ENCODE results near the gene PHF21B. TPM values are rescaled to one million over a fixed set of nuclear protein-coding genes. Genes with fewer than 3 reads are reported as not detected.
"Not testable (repeated sequence)": the region's sequence is repeated elsewhere in the genome, so short reads cannot be mapped to it uniquely, and the experiment has no call there.

The PHF21B gene
- total and polyA plus RNA-seq, 4 donors: 3.3 to 12.7 (median 9.2) TPM

DNA sequence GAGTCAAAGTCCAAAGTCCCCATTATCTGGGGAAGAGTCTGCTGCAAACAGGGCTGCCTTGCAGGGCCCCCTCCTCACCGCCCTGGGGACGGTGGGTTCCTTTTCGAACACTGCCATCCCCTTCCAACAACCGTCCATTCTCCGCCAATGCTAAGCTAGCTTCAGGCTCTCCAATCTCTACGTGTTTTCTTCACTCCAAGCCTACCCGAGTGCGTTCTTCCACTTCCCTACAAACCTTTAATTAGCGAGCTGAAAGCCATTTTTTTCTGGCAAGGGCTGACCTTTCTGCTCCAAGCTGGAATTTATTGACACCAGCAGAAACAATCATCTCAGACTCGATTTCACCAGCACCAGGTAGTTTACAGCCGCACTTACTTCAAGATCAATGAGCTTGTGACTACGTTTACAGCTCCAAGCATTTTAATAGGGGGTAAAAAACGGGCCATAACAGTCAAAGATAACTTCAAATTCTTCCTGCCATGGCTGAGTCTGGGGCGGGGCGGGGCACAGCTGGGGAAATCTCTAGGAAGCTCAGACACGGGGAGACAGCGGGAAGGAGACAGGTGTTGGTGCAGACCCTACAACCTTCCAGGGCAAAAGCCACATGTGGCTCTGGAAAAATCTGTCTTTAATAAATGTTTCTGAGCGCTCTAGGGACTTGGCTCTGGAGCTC, 82.2 kb downstream of the PHF21B start:
- Histone ChIP-seq H3K36me3 (ENCODE audit: control insufficient read depth, insufficient read depth, low read length) (peaks cover 38% of the 10 kb centered on the region), H3K27ac (ENCODE audit: low read depth, low read length) (no peak overlapping the region), H3K9me3 (ENCODE audit: control insufficient read depth, insufficient read depth, low read length) (no peaks in the 10 kb centered on the region), H3K4me3 (ENCODE audit: low read depth, low read length) (no peak overlapping the region), H3K4me1 (ENCODE audit: control insufficient read depth, insufficient read depth, low read length) (peaks cover 36% of the 10 kb centered on the region), H3K27me3 (ENCODE audit: control insufficient read depth, insufficient read depth, low read length) (no peaks in the 10 kb centered on the region)
- 68% methylated on average over 15 of the region's 18 CpGs for WGBS (ENCODE audit: insufficient coverage)
- DNase-seq (ENCODE audit: low read depth in 4 of 6, low spot score in 6 of 6): peak in 1 of 6 donors; percentile 50

DNA sequence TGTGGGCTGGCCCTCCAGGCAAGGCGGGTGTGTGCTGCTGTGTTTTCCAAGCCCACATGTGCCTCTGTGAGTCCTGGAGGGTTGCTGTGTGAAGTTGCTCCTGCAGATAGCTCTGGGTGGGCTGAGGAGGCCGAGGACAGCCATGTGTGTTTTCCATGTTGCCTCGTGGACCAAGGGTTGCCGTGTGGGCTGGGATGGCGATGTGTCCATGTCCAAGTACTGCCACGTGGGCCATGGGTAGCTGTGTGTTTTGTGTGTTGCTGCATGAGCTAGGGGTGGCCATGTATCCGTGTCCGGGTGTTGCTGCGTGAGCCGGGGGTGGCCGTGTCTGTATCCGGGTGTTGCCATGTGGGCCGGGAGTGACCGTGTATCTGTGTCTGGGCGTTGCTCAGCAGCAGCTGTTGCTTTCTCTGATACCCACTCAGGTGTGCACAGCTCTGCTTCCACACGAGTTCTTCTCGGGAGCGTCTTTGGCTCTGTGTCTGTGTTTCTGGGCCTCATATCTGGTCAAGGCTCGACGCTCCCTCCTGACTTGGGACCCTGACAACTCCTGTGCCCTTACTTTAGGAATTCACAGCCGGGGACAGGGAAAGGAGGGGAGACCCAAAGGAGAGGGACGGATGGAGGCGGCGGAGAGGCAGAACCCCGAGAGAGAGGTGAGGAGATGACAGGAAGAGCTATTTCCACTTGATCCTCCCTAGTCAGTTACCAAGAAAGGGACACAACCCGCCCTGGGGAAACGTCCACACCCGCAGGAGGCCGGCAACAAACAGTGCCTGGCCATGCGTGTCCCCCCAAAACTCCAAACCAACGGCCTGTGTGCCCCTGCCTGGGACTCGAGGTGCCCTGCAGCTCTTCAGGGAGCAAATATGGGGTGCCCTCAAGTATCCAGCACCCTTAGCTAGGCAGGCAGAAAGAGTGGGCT, 83.1 kb downstream of the PHF21B start:
- 94% methylated on average over 27 of the region's 32 CpGs for WGBS (ENCODE audit: insufficient coverage)

DNA sequence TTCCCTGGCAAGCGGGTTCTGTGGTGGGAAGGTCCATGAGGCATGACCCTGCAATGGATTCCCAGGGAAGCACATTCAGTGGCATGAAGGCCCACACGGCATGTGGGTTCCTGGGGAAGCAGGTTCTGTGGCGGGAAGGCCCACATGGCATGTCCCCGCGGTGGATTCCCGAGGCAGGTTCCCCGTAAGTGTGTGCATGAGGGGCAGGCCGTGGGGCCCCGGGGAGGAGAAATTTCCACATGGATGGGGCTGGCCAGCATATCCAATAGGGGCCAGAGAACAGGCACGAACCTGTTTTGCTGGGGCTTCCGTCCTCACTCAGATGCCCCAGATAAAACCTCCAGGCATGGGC, 83.7 kb downstream of the PHF21B start:
- peaks cover 23% of the 10 kb centered on the region for H3K4me1 ChIP-seq (ENCODE audit: control insufficient read depth, insufficient read depth, low read length)
- H3K27ac ChIP-seq (ENCODE audit: low read depth, low read length): no peak overlapping the region
- no peak for DNase-seq (ENCODE audit: low read depth in 4 of 6, low spot score in 6 of 6)

More for the DNA sequence above, 83.1 kb downstream of the PHF21B start:
- Histone ChIP-seq H3K9me3 (ENCODE audit: control insufficient read depth, insufficient read depth, low read length) (no peaks in the 10 kb centered on the region), H3K4me1 (ENCODE audit: control insufficient read depth, insufficient read depth, low read length) (peaks cover 30% of the 10 kb centered on the region), H3K27me3 (ENCODE audit: control insufficient read depth, insufficient read depth, low read length) (no peaks in the 10 kb centered on the region), H3K27ac (ENCODE audit: low read depth, low read length) (no peak overlapping the region), H3K4me3 (ENCODE audit: low read depth, low read length) (no peak overlapping the region), H3K36me3 (ENCODE audit: control insufficient read depth, insufficient read depth, low read length) (peaks cover 32% of the 10 kb centered on the region)
- DNase-seq (ENCODE audit: low read depth in 4 of 6, low spot score in 6 of 6): no peak

DNA sequence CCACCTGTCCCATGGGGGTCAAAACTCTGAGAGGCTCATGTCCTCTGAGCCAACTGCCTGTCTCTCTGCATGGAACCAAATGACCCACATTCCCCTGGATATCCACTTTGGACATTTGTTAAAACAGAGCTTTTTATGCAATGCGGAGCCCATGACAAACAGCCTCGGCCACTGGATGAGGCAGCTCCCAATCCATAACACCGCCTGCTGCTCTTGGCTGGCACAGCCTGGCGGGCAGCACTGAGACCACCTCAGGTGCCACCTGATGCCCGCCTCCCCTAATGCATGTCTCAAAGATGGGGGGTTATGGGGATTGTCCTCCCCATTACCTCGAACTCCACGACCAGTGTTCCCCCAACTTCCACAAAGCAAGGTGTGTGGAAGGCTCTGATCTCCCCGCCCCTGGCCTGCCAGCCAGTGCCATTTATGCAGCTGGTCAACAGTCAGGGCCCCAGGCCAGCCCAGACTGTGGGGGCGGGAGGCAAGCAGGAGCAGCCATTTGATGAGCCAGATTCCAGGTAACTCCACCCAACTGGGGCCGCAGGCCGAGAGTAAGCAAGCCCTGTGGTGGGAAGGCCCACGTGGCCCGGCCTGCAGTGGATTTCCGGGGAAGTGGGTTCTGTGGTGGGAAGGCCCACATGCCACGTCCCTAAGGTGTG, 84.2 kb downstream of the PHF21B start:
- H3K9me3 ChIP-seq (ENCODE audit: control insufficient read depth, insufficient read depth, low read length): no peaks in the 10 kb centered on the region
- no peak for DNase-seq (ENCODE audit: low read depth in 4 of 6, low spot score in 6 of 6)
- H3K4me1 ChIP-seq (ENCODE audit: control insufficient read depth, insufficient read depth, low read length): peaks cover 18% of the 10 kb centered on the region
- H3K36me3 ChIP-seq (ENCODE audit: control insufficient read depth, insufficient read depth, low read length): peaks cover 32% of the 10 kb centered on the region
- WGBS (ENCODE audit: insufficient coverage): 98% methylated on average over 14 of the region's 15 CpGs
- H3K27ac ChIP-seq (ENCODE audit: low read depth, low read length): no peak overlapping the region
- no peak overlapping the region for H3K4me3 ChIP-seq (ENCODE audit: low read depth, low read length)
- no peaks in the 10 kb centered on the region for H3K27me3 ChIP-seq (ENCODE audit: control insufficient read depth, insufficient read depth, low read length)

More for the DNA sequence above, 83.7 kb downstream of the PHF21B start:
- Histone ChIP-seq H3K4me3 (ENCODE audit: low read depth, low read length) (no peak overlapping the region), H3K27me3 (ENCODE audit: control insufficient read depth, insufficient read depth, low read length) (no peaks in the 10 kb centered on the region), H3K9me3 (ENCODE audit: control insufficient read depth, insufficient read depth, low read length) (no peaks in the 10 kb centered on the region), H3K36me3 (ENCODE audit: control insufficient read depth, insufficient read depth, low read length) (peaks cover 32% of the 10 kb centered on the region)
- WGBS (ENCODE audit: insufficient coverage): 95% methylated on average over 11 of the region's 11 CpGs

DNA sequence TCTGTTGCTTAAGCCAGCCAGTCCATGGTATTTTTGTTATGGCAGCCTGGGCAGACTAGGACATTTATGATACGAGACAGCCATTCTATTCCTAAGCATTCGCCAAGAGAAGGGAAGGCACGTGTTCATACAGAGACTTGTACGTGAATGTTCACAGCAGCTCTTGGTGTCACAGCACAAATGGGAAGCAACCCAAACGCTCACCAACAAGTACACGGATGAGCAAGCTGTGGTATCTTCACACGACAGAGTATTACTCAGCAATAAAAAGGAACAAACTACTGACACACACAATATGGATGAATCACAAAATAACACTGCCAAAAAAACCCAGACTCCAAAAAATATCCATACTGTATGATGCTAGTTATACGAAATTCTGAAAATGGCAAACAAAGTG, 85.1 kb downstream of the PHF21B start:
- WGBS (ENCODE audit: insufficient coverage): 100% methylated on average over 6 of the region's 8 CpGs
- Histone ChIP-seq H3K4me3 (ENCODE audit: low read depth, low read length) (no peak overlapping the region), H3K9me3 (ENCODE audit: control insufficient read depth, insufficient read depth, low read length) (no peaks in the 10 kb centered on the region), H3K27me3 (ENCODE audit: control insufficient read depth, insufficient read depth, low read length) (no peaks in the 10 kb centered on the region), H3K27ac (ENCODE audit: low read depth, low read length) (no peak overlapping the region), H3K4me1 (ENCODE audit: control insufficient read depth, insufficient read depth, low read length) (peaks cover 10% of the 10 kb centered on the region), H3K36me3 (ENCODE audit: control insufficient read depth, insufficient read depth, low read length) (peaks cover 33% of the 10 kb centered on the region)
- DNase-seq (ENCODE audit: low read depth in 4 of 6, low spot score in 6 of 6): no peak

DNA sequence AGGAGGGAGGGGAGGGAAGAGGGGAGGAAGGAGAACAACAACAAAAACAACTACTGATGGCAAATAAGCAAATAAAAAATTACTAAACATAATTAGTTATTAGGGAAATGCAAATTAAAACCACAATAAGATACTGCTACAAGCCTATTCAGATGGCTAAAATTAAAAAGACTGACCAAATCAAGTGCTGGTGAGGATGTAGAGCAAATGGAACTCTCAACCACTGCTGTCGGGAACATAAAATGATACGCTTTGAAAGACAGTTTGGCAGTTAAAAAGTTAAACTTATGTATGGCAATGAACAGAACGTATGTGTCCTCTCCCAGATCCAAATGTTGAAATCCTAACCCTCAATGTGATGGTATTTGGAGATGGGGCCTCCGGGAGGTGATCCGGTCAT, 85.7 kb downstream of the PHF21B start:
- no peaks in the 10 kb centered on the region for H3K27me3 ChIP-seq (ENCODE audit: control insufficient read depth, insufficient read depth, low read length)
- DNase-seq (ENCODE audit: low read depth in 4 of 6, low spot score in 6 of 6): no peak
- H3K36me3 ChIP-seq (ENCODE audit: control insufficient read depth, insufficient read depth, low read length): peaks cover 30% of the 10 kb centered on the region
- no peak overlapping the region for H3K27ac ChIP-seq (ENCODE audit: low read depth, low read length)
- H3K4me1 ChIP-seq (ENCODE audit: control insufficient read depth, insufficient read depth, low read length): peaks cover 3% of the 10 kb centered on the region
- no peaks in the 10 kb centered on the region for H3K9me3 ChIP-seq (ENCODE audit: control insufficient read depth, insufficient read depth, low read length)
- 100% methylated on average over 1 of the region's 5 CpGs for WGBS (ENCODE audit: insufficient coverage)
- H3K4me3 ChIP-seq (ENCODE audit: low read depth, low read length): no peak overlapping the region

DNA sequence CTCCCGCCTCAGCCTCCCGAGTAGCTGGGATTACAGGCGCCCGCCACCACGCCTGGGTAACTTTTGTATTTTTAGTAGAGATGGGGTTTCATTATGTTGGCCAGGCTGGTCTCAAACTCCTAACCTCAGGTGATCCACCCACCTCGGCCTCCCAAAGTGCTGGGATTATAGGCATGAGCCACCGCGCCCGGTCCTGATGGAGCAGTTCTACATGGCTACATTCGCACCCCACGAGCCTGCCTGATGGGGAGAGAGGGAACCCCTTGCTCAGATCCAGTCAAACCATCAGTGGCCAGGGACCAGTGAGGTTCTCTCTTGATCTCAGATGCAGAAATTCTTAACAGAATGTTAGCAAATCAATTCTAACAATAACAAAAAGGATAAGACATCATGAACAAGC, 88.0 kb downstream of the PHF21B start:
- H3K9me3 ChIP-seq (ENCODE audit: control insufficient read depth, insufficient read depth, low read length); H3K4me3 ChIP-seq (ENCODE audit: low read depth, low read length); H3K27ac ChIP-seq (ENCODE audit: low read depth, low read length); H3K27me3 ChIP-seq (ENCODE audit: control insufficient read depth, insufficient read depth, low read length); DNase-seq (ENCODE audit: low read depth in 4 of 6, low spot score in 6 of 6); H3K4me1 ChIP-seq (ENCODE audit: control insufficient read depth, insufficient read depth, low read length): not testable (repeated sequence)
- H3K36me3 ChIP-seq (ENCODE audit: control insufficient read depth, insufficient read depth, low read length): peaks cover 44% of the 10 kb centered on the region
- WGBS (ENCODE audit: insufficient coverage): 92% methylated on average over 5 of the region's 11 CpGs

DNA sequence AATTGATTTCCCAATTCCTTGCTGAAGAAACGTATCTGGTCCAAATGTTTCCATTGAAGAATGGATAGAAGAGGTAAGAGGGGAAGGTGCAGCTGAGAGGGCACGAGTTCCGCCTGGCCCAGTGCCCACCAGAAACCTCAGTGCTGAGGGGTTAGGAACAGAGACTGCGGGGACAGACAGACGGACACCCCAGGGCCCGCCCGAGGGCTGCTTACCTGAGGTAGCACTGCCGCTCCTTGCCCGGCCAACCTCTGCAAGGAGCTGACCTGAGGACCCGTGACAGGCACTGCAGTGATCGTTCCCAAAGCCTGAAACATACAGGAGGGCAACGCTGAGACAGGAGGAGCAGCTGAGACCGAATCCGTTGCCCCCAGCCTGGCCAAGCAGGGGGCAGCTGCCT, 89.6 kb downstream of the PHF21B start:
- no peaks in the 10 kb centered on the region for H3K9me3 ChIP-seq (ENCODE audit: control insufficient read depth, insufficient read depth, low read length)
- no peak for DNase-seq (ENCODE audit: low read depth in 4 of 6, low spot score in 6 of 6)
- no peaks in the 10 kb centered on the region for H3K27me3 ChIP-seq (ENCODE audit: control insufficient read depth, insufficient read depth, low read length)
- WGBS (ENCODE audit: insufficient coverage): 92% methylated on average over 14 of the region's 14 CpGs
- no peak overlapping the region for H3K27ac ChIP-seq (ENCODE audit: low read depth, low read length)
- H3K36me3 ChIP-seq (ENCODE audit: control insufficient read depth, insufficient read depth, low read length): peaks cover 43% of the 10 kb centered on the region
- H3K4me3 ChIP-seq (ENCODE audit: low read depth, low read length): no peak overlapping the region
- peaks cover 4% of the 10 kb centered on the region for H3K4me1 ChIP-seq (ENCODE audit: control insufficient read depth, insufficient read depth, low read length)

DNA sequence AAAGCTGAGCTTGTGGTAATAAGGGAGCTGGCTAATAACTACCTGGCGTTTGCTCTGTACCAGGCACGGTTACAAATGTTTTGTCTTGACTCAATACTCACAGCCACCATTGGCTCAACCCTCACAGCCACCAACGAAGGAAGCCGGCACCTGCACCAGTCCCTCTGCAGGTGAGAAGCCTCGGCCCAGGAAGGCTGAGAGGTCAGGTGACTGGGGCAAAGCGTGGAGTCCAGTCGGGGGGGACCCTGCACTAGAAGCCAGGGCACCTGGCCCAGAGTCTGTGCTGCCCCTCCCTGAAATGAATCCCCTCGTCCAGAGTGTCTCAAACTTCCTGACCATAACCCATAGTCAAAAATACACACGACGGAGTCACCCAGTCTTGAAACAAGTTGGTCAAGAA, 90.1 kb downstream of the PHF21B start:
- Histone ChIP-seq H3K27me3 (ENCODE audit: control insufficient read depth, insufficient read depth, low read length) (no peaks in the 10 kb centered on the region), H3K4me3 (ENCODE audit: low read depth, low read length) (no peak overlapping the region), H3K27ac (ENCODE audit: low read depth, low read length) (no peak overlapping the region), H3K9me3 (ENCODE audit: control insufficient read depth, insufficient read depth, low read length) (no peaks in the 10 kb centered on the region), H3K36me3 (ENCODE audit: control insufficient read depth, insufficient read depth, low read length) (peaks cover 44% of the 10 kb centered on the region), H3K4me1 (ENCODE audit: control insufficient read depth, insufficient read depth, low read length) (peaks cover 4% of the 10 kb centered on the region)
- no peak for DNase-seq (ENCODE audit: low read depth in 4 of 6, low spot score in 6 of 6)
- 94% methylated on average over 4 of the region's 10 CpGs for WGBS (ENCODE audit: insufficient coverage)

All from spinal cord (tissue), 10 donors.